Left ventricle myocardium inferior (tissue), 1 donor: ENCODE results near the gene S100A2. TPM values are rescaled to one million over a fixed set of nuclear protein-coding genes. Genes with fewer than 3 reads are reported as not detected.

Experiments used
- DNase-seq: peaks from one replicate; pipeline ENCODE4 v3.0.0-alpha.2; 2020
- H3K27ac ChIP-seq: fragments of 200-600 bp; replicated peaks from 2 replicates; pipeline ENCODE4 v1.8.0; 2021
- H3K27me3 ChIP-seq: fragments of 200-600 bp; 2 replicates; pipeline ENCODE4 v1.8.0; 2021; ENCODE audit warnings: low read depth
- H3K36me3 ChIP-seq: fragments of 200-600 bp; 2 replicates; pipeline ENCODE4 v1.8.0; 2021
- H3K4me1 ChIP-seq: fragments of 200-600 bp; 2 replicates; pipeline ENCODE4 v1.8.0; 2021
- H3K4me3 ChIP-seq: fragments of 200-600 bp; 2 replicates; pipeline ENCODE4 v1.8.0; 2021; ENCODE audit warnings: mild to moderate bottlenecking, moderate library complexity
- H3K9me3 ChIP-seq: fragments of 200-600 bp; replicated peaks from 2 replicates; pipeline ENCODE4 v1.8.0; 2021
- intact Hi-C: fragments of 100-400 bp; cut with micrococcal nuclease; formaldehyde crosslinking; loops from one replicate; pipeline ENCODE4 v1.11.0; 2022
- total RNA-seq: library from RNA; stranded (reverse); fragmentation: NEBNext Ultra II Directional; extraction: Animal tissue kit (Norgen Biotek cat#: 25700); gene quantifications from one replicate; pipeline ENCODE4 v1.2.1, GENCODE V29; 2021
- TF ChIP-seq, protein P1 (sequence below): fragments of 200-600 bp; IDR thresholded peaks from 2 replicates; pipeline ENCODE4 v1.8.0; 2021; ENCODE audit warnings: antibody characterized with exemption, mild to moderate bottlenecking, borderline replicate concordance
- donor health status: DM: no; HTN: yes; CAD: no; lungs with severe emphysema.

The S100A2 gene
- total RNA-seq, 1 donor from 2014 or later = 2.7 TPM

DNA sequence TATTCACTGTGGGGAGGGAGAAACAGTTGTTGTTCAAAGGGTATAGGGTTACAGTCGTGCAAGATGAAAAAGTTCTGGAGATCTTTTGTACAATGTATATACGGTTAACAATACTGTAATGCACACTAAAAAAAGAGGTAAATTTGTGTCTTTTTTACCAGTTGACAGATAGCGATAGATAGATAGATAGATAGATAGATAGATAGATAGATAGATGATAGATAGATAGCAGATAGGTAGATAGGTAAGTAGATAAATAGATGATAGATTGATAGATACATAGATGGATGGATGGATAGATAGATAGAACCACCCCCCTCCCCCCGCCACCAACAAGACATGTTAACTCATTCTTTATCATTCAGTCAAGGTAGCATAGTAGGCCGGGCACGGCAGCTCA is 37.1 kb upstream of the S100A2 start:
- Histone ChIP-seq H3K36me3 (peaks cover 26% of the 10 kb centered on the region), H3K4me1 (peaks cover 19% of the 10 kb centered on the region), H3K9me3 (no peaks in the 10 kb centered on the region), H3K4me3 (no peak overlapping the region), H3K27ac (no peak overlapping the region), H3K27me3 (no peaks in the 10 kb centered on the region)
- intact Hi-C loops = no loop called here
- TF ChIP-seq, protein P1, sequence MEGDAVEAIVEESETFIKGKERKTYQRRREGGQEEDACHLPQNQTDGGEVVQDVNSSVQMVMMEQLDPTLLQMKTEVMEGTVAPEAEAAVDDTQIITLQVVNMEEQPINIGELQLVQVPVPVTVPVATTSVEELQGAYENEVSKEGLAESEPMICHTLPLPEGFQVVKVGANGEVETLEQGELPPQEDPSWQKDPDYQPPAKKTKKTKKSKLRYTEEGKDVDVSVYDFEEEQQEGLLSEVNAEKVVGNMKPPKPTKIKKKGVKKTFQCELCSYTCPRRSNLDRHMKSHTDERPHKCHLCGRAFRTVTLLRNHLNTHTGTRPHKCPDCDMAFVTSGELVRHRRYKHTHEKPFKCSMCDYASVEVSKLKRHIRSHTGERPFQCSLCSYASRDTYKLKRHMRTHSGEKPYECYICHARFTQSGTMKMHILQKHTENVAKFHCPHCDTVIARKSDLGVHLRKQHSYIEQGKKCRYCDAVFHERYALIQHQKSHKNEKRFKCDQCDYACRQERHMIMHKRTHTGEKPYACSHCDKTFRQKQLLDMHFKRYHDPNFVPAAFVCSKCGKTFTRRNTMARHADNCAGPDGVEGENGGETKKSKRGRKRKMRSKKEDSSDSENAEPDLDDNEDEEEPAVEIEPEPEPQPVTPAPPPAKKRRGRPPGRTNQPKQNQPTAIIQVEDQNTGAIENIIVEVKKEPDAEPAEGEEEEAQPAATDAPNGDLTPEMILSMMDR = no peak
- no peak for DNase-seq

GRCh38 chr1:153599847-153600246 is 34.2 kb upstream of the S100A2 start:
- Histone ChIP-seq H3K27me3 (no peaks in the 10 kb centered on the region), H3K9me3 (no peaks in the 10 kb centered on the region), H3K4me1 (peaks cover 8% of the 10 kb centered on the region), H3K27ac (no peak overlapping the region), H3K36me3 (no peaks in the 10 kb centered on the region), H3K4me3 (no peak overlapping the region)
- TF ChIP-seq, protein P1 = no peak
- intact Hi-C loops = no loop called here
- no peak for DNase-seq

- intact Hi-C loops = no loop called here
- no peak for DNase-seq
- H3K4me3 ChIP-seq = no peak overlapping the region
- H3K27me3 ChIP-seq = no peaks in the 10 kb centered on the region
- H3K9me3 ChIP-seq = no peaks in the 10 kb centered on the region
- H3K36me3 ChIP-seq = no peaks in the 10 kb centered on the region
- peaks cover 8% of the 10 kb centered on the region for H3K4me1 ChIP-seq
- TF ChIP-seq, protein P1 = no peak
- H3K27ac ChIP-seq = peak overlapping the region; percentile 50
These were observed 32.9 kb upstream of the S100A2 start for GRCh38 chr1:153598309-153599172.

GRCh38 chr1:153597206-153597605 is 31.6 kb upstream of the S100A2 start:
- Histone ChIP-seq H3K27ac (no peak overlapping the region), H3K27me3 (no peaks in the 10 kb centered on the region), H3K4me3 (no peak overlapping the region), H3K9me3 (no peaks in the 10 kb centered on the region), H3K4me1 (peaks cover 8% of the 10 kb centered on the region), H3K36me3 (no peaks in the 10 kb centered on the region)
- intact Hi-C loops = no loop called here
- TF ChIP-seq, protein P1 = no peak
- no peak for DNase-seq

DNA sequence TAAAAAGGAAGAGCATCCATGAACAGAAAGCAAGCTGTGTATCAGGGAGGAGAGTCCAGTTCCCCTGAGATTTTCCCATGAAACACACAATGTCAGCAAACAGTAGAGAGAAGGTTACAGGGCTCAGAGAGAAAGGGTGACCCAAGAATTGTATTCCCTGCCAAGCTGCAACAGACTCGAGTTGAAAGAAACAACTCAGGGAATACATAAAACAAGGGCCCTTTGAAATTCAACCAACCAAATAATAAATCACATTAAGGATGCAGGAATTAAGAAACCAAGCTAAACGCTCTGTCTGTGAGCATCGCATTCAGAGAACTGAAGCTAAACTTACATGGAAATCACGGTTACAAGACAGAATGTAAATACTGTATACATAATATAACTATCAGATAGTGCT is 27.1 kb upstream of the S100A2 start:
- Histone ChIP-seq H3K9me3 (no peaks in the 10 kb centered on the region), H3K4me3 (no peak overlapping the region), H3K27ac (no peak overlapping the region), H3K36me3 (no peaks in the 10 kb centered on the region), H3K27me3 (no peaks in the 10 kb centered on the region), H3K4me1 (peaks cover 2% of the 10 kb centered on the region)
- no peak for DNase-seq
- TF ChIP-seq, protein P1 = no peak
- intact Hi-C loops = no loop called here
